ENCODE results near the gene KNOP1. TPM values are rescaled to one million over a fixed set of nuclear protein-coding genes. Genes with fewer than 3 reads are reported as not detected.

Gene KNOP1
- total and polyA plus RNA-seq, 2 of the 4 experiments (the other 2 are of a cell fraction): 7.0 to 8.4 TPM

GRCh38 chr16:19713697-19714096, 4.3 kb downstream of the KNOP1 start:
- Histone ChIP-seq H2AFZ (replicated peaks; ENCODE audit: low read length, poor library complexity) (no peak overlapping the region), H2BK20ac (ENCODE audit: low read depth, low read length) (no peak overlapping the region), H4K91ac (ENCODE audit: insufficient read depth, low read depth, low read length) (no peak overlapping the region), H4K5ac (ENCODE audit: low read depth, low read length) (no peak overlapping the region), H4K20me1 (ENCODE audit: insufficient read depth, low read length) (peaks cover 9% of the 10 kb centered on the region), H3K27me3 (ENCODE audit: control insufficient read depth, insufficient read depth, low read length) (no peaks in the 10 kb centered on the region), H3K4me1 (ENCODE audit: control insufficient read depth, insufficient read depth, low read length) (peaks cover 4% of the 10 kb centered on the region; the same call in 1 of the 2 replicates), H3K56ac (ENCODE audit: extremely low read depth, insufficient read depth, low read length) (no peak overlapping the region), H2BK120ac (ENCODE audit: low read depth, low read length) (no peak overlapping the region), H3K79me1 (ENCODE audit: low read depth in 1 of 2, low read length in 2 of 2) (peaks cover 43 to 80% of the 10 kb centered on the region in 2 experiments), H3K36me3 (ENCODE audit: control insufficient read depth, insufficient read depth, low read length) (peaks cover 36% of the 10 kb centered on the region), H3K4me2 (ENCODE audit: low read depth, low read length) (no peak overlapping the region), H2BK5ac (ENCODE audit: low read depth, low read length, poor library complexity, severe bottlenecking) (no peak overlapping the region), H3K23ac (ENCODE audit: low read depth, low read length) (no peak overlapping the region), H3K9me3 (ENCODE audit: control insufficient read depth, insufficient read depth, low read length) (no peaks in the 10 kb centered on the region), H3K18ac (ENCODE audit: low read depth, low read length) (no peak overlapping the region), H3K9me1 (ENCODE audit: insufficient read depth, low read length) (peaks cover 9% of the 10 kb centered on the region), H2BK15ac (ENCODE audit: low read depth, low read length) (no peak overlapping the region), H3K14ac (replicated peaks; ENCODE audit: low read depth, low read length) (no peak overlapping the region), H3K4me3 (ENCODE audit: insufficient read depth, low read depth, low read length) (no peak overlapping the region), H2AK5ac (ENCODE audit: low read depth, low read length) (no peak overlapping the region), H3K9ac (ENCODE audit: low read depth, low read length) (no peak overlapping the region), H2AK9ac (replicated peaks; ENCODE audit: low read depth, low read length, poor library complexity) (no peak overlapping the region), H3K4ac (ENCODE audit: low read depth, low read length) (no peak overlapping the region), H3K27ac (ENCODE audit: insufficient read depth, low read length) (no peak overlapping the region), H4K8ac (ENCODE audit: low read depth in 2 of 2, low read length in 2 of 2) (no peak overlapping the region)
- 76% methylated on average over 2 of the region's 6 CpGs; no CpG with 5 or more reads in 1 of the 2 experiments for WGBS, 2 experiments (ENCODE audit: extremely low coverage in 2 of 2, insufficient read length in 1 of 2)
- BruUV-seq (replicated peaks): no TSS peak
- intact Hi-C loops (cut with micrococcal nuclease): loop anchor here (10.0 kb wide), 1 partner anchor 109 kb away; no protein-coding TSS in a partner anchor
- ATAC-seq (ENCODE audit: low read depth) (no peak), DNase-seq (no peak)
- ChIA-PET CTCF (no interaction called here), POLR2A (ENCODE audit: unreplicated experiment) (interaction anchor here (0.5 to 0.6 kb wide), 2 partner anchors 175 to 1848 kb away, joined by 3 to 7 read pairs; no protein-coding TSS in a partner anchor)
- no peak for TF ChIP-seq SMC3 (IDR thresholded peaks at IDR 0.05; ENCODE audit: low read depth, low read length)
- no peak for TF ChIP-seq NFE2L2 (IDR thresholded peaks at IDR 0.05; ENCODE audit: low read depth, low read length)
- TF ChIP-seq CEBPB (IDR thresholded peaks at IDR 0.05; ENCODE audit: low read depth, low read length): no peak
- TF ChIP-seq CTCF (conservative IDR thresholded peaks at IDR 0.05; ENCODE audit: low read depth, low read length): no peak
- no peak for TF ChIP-seq USF2 (IDR thresholded peaks at IDR 0.05; ENCODE audit: low read depth, low read length)
- dilution Hi-C loops (cut with HindIII; ENCODE audit: low sequenced_read_pairs, unreplicated experiment): no loop called here
- in situ Hi-C loops (cut with MboI; ENCODE audit: low sequenced_read_pairs): loop anchor here (25.0 kb wide), 1 partner anchor 601 kb away; the partner anchor contains the start of gene ITPRIPL2
